AG04450 (cell line): Measurements from ENCODE around the gene GARIN5A. TPM values are rescaled to one million over a fixed set of nuclear protein-coding genes. Genes with fewer than 3 reads are reported as not detected.

ENCODE experiments used
- CTCF ChIA-PET: fragments of 300-600, 350-600 bp; formaldehyde crosslinking; extraction: SDS; loops from one replicate; lab custom pipeline; 2022; ENCODE audit warnings: antibody characterized with exemption, inconsistent platforms; lab: Charles Lee
- POLR2A ChIA-PET: fragments of 350-600 bp; formaldehyde crosslinking; extraction: SDS; loops from one replicate; lab custom pipeline; 2021; ENCODE audit warnings: antibody characterized with exemption, inconsistent platforms; lab: Yijun Ruan, JAX
- DNase-seq: peaks from one replicate; pipeline ENCODE4 v3.0.0-alpha.2; 2011; ENCODE audit warnings: low read depth, low spot score
- H3K27ac ChIP-seq: one replicate; pipeline ENCODE4 v1.5.1; 2012; ENCODE audit warnings: low read depth, low read length, control low read depth
- H3K27me3 ChIP-seq: one replicate; pipeline ENCODE4 v1.6.0; 2012; ENCODE audit warnings: low read length; ENCODE audit not compliant: control insufficient read depth, insufficient read depth
- H3K4me3 ChIP-seq: 2 replicates; pipeline ENCODE4 v1.5.1; 2011; ENCODE audit warnings: mild to moderate bottlenecking, low read depth, low read length, control low read depth
- H3K9me3 ChIP-seq: 2 replicates; pipeline ENCODE4 v1.5.1; 2012; ENCODE audit warnings: low read length; ENCODE audit not compliant: control insufficient read depth, insufficient read depth
- polyA plus RNA-seq: library from polyadenylated mRNA; depleted of rRNA; stranded (reverse); fragments of >200 nt; gene quantifications from 2 replicates; pipeline ENCODE4 v1.2.3, GENCODE V29; 2011
- TF ChIP-seq, protein P1 (sequence below): IDR thresholded peaks from 2 replicates; pipeline ENCODE4 v1.5.1; 2011; ENCODE audit warnings: low read depth, low read length, control low read depth, inconsistent platforms

Gene GARIN5A
- polyA plus RNA-seq, 1 experiment = 0.32 TPM

GRCh38 chr19:50514346-50515167 is 37.9 kb upstream of the GARIN5A start:
- no peak overlapping the region for H3K4me3 ChIP-seq
- TF ChIP-seq, protein P1, sequence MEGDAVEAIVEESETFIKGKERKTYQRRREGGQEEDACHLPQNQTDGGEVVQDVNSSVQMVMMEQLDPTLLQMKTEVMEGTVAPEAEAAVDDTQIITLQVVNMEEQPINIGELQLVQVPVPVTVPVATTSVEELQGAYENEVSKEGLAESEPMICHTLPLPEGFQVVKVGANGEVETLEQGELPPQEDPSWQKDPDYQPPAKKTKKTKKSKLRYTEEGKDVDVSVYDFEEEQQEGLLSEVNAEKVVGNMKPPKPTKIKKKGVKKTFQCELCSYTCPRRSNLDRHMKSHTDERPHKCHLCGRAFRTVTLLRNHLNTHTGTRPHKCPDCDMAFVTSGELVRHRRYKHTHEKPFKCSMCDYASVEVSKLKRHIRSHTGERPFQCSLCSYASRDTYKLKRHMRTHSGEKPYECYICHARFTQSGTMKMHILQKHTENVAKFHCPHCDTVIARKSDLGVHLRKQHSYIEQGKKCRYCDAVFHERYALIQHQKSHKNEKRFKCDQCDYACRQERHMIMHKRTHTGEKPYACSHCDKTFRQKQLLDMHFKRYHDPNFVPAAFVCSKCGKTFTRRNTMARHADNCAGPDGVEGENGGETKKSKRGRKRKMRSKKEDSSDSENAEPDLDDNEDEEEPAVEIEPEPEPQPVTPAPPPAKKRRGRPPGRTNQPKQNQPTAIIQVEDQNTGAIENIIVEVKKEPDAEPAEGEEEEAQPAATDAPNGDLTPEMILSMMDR = no peak
- POLR2A ChIA-PET = no interaction called here
- no peaks in the 10 kb centered on the region for H3K27me3 ChIP-seq
- H3K27ac ChIP-seq = no peak overlapping the region
- no peak for DNase-seq
- peaks cover 20% of the 10 kb centered on the region; the same call in 1 of the 2 replicates for H3K9me3 ChIP-seq
- CTCF ChIA-PET = no interaction called here

GRCh38 chr19:50513746-50514345 is 37.2 kb upstream of the GARIN5A start, which contains the start of gene ASPDH:
ASPDH (minus strand) TSS chr19:50513913; CDS start chr19:50513823, 90 bp downstream.
- DNase-seq = no peak
- TF ChIP-seq, protein P1 = no peak
- Histone ChIP-seq H3K27me3 (no peaks in the 10 kb centered on the region), H3K9me3 (peaks cover 15% of the 10 kb centered on the region; the same call in 1 of the 2 replicates), H3K27ac (no peak within 1 kb of the TSS), H3K4me3 (no peak within 1 kb of the TSS)
- ChIA-PET CTCF (no interaction called here), POLR2A (no interaction called here)

GRCh38 chr19:50512999-50513745 is 36.5 kb upstream of the GARIN5A start:
- TF ChIP-seq, protein P1 = no peak
- CTCF ChIA-PET = interaction anchor here (2.6 kb wide), 1 partner anchor 43 kb away, joined by 12 read pairs; no protein-coding TSS in a partner anchor

DNA sequence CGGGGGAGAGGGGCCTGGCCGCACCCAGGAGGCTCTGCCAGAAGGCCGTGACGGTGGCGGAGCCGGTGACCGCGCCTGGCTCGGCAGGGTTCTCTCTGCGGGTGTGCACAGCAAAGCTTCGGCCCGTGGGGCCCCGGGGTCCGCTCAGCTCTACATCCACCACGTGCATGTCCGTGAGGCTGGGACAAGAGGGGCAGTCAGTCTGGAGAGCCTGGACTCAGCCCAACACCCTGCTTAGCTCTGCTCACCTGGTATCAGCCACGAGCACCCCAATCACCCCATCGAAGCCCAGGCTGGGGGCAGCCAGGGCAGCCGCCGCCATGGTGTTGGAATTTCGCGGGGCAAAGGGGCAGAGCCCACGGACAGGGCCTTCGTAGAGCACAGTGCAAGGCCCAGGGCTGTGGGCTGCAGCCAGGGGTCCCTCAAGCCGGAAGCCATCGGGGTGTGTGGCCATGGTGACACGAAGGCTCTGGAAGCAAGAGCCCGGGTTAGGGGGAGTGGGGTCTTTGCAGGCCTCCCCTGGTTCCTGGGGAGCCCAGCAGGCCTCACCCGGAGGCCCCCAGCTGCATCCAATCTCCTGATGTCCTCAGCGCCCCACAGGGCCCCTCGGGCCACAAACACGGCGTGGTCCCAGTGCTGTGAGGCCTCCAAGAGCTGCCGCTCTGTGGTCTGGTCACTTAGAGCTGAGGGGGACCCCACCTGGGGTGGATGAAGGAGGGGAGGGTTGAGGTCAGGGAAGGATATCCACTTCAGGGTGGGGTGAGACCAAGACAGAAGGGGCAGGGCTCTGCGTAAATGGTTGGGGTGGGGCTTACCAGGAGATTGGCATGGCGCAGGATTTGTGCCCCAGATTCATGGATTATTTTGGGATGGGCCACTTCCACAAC is 35.7 kb upstream of the GARIN5A start:
- Histone ChIP-seq H3K27ac (no peak overlapping the region), H3K9me3 (no peaks in the 10 kb centered on the region; the same call in 1 of the 2 replicates), H3K4me3 (no peak overlapping the region), H3K27me3 (no peaks in the 10 kb centered on the region)
- ChIA-PET CTCF (interaction anchor here (1.1 to 2.6 kb wide), 2 partner anchors 25 to 44 kb away, joined by 3 to 12 read pairs; no protein-coding TSS in a partner anchor), POLR2A (no interaction called here)
- TF ChIP-seq, protein P1 = no peak
- DNase-seq = no peak

More at GRCh38 chr19:50512999-50513745, 36.5 kb upstream of the GARIN5A start:
- Histone ChIP-seq H3K27ac (no peak overlapping the region), H3K4me3 (no peak overlapping the region), H3K9me3 (peaks cover 8% of the 10 kb centered on the region; the same call in 1 of the 2 replicates), H3K27me3 (no peaks in the 10 kb centered on the region)
- POLR2A ChIA-PET = no interaction called here
- DNase-seq = no peak
